ENCODE data around the gene TEX26.

The TEX26 gene

GRCh38 chr13:31020996-31021395, 88.5 kb downstream of the TEX26 start:
- H3K27ac ChIP-seq (ENCODE audit: low read depth, low read length) = no peak overlapping the region
- peaks cover 0 to 10% (median 5%) of the 10 kb centered on the region in 5 donors for H3K27me3 ChIP-seq (ENCODE audit: control insufficient read depth in 5 of 5, insufficient read depth in 4 of 5, low read length in 5 of 5)
- no peak overlapping the region for H3K9ac ChIP-seq (ENCODE audit: low read length in 5 of 5)
- no peaks in the 10 kb centered on the region for H3K36me3 ChIP-seq (ENCODE audit: control insufficient read depth in 5 of 5, insufficient read depth in 5 of 5, low read length in 5 of 5)
- H3K4me1 ChIP-seq (ENCODE audit: control insufficient read depth in 5 of 5, insufficient read depth in 5 of 5, low read length in 5 of 5) = no peaks in the 10 kb centered on the region
- H3K9me3 ChIP-seq (ENCODE audit: control insufficient read depth in 5 of 5, low read length in 5 of 5) = peaks cover 0 to 7% (median 0%) of the 10 kb centered on the region in 5 donors
- H3K4me3 ChIP-seq (ENCODE audit: low read depth in 1 of 5, low read length in 5 of 5) = no peak overlapping the region

- Histone ChIP-seq H3K36me3 (ENCODE audit: control insufficient read depth in 5 of 5, insufficient read depth in 5 of 5, low read length in 5 of 5) (no peaks in the 10 kb centered on the region), H3K27me3 (ENCODE audit: control insufficient read depth in 5 of 5, insufficient read depth in 4 of 5, low read length in 5 of 5) (peaks cover 0 to 10% (median 5%) of the 10 kb centered on the region in 5 donors), H3K4me1 (ENCODE audit: control insufficient read depth in 5 of 5, insufficient read depth in 5 of 5, low read length in 5 of 5) (no peaks in the 10 kb centered on the region), H3K27ac (ENCODE audit: low read depth, low read length) (no peak overlapping the region), H3K9ac (ENCODE audit: low read length in 5 of 5) (no peak overlapping the region), H3K9me3 (ENCODE audit: control insufficient read depth in 5 of 5, low read length in 5 of 5) (peaks cover 0 to 7% (median 0%) of the 10 kb centered on the region in 5 donors), H3K4me3 (ENCODE audit: low read depth in 1 of 5, low read length in 5 of 5) (no peak overlapping the region)
Measured at GRCh38 chr13:31022288-31022895, 89.9 kb downstream of the TEX26 start.

GRCh38 chr13:31022928-31023530, 90.6 kb downstream of the TEX26 start:
- H3K27ac ChIP-seq (ENCODE audit: low read depth, low read length) = no peak overlapping the region
- no peak overlapping the region for H3K4me3 ChIP-seq (ENCODE audit: low read depth in 1 of 5, low read length in 5 of 5)
- H3K9ac ChIP-seq (ENCODE audit: low read length in 5 of 5) = no peak overlapping the region
- no peaks in the 10 kb centered on the region for H3K4me1 ChIP-seq (ENCODE audit: control insufficient read depth in 5 of 5, insufficient read depth in 5 of 5, low read length in 5 of 5)
- H3K36me3 ChIP-seq (ENCODE audit: control insufficient read depth in 5 of 5, insufficient read depth in 5 of 5, low read length in 5 of 5) = no peaks in the 10 kb centered on the region
- H3K27me3 ChIP-seq (ENCODE audit: control insufficient read depth in 5 of 5, insufficient read depth in 4 of 5, low read length in 5 of 5) = peaks cover 0 to 10% (median 5%) of the 10 kb centered on the region in 5 donors
- H3K9me3 ChIP-seq (ENCODE audit: control insufficient read depth in 5 of 5, low read length in 5 of 5) = peaks cover 0 to under 1% (median 0%) of the 10 kb centered on the region in 5 donors
